Measurements from ENCODE around the gene SLC35F2. TPM values are rescaled to one million over a fixed set of nuclear protein-coding genes. Genes with fewer than 3 reads are reported as not detected.

The SLC35F2 gene
- total and polyA plus RNA-seq, 2 of the 8 experiments (the other 6 are each of a cell fraction or from before 2014, with no cell fraction given): 15.1 to 29.7 TPM

DNA sequence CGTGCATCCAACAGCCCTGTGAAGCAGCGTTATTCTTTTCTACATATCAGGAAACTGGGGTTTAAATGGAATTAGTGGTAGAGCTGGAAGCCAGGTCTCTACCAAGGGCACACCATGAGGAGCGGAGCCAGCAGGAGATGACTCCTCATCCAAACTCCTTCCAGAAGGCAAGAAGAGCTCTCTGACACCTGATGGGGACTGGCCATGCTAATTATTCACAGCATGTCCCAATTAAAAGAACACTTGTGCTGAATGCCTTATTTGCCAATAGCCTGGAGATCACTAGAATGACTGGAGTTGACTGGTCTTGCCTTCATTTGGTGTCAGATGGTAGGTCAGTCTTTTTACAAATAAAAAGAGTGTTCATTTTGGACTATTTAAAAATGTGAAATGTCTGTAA, 113.9 kb downstream of the SLC35F2 start:
- H3K27ac ChIP-seq (ENCODE audit: low read depth, low read length): no peak overlapping the region
- no peak overlapping the region for H4K5ac ChIP-seq (ENCODE audit: insufficient read length, low read depth, low read length)
- no peaks in the 10 kb centered on the region for H3K27me3 ChIP-seq (replicated peaks in 1 of 4; ENCODE audit: control insufficient read depth in 3 of 4, extremely low read depth in 1 of 4, insufficient read depth in 3 of 4, low read length in 3 of 4)
- FAIRE-seq: no peak
- H2BK20ac ChIP-seq (ENCODE audit: low read length): no peak overlapping the region
- H3K23me2 ChIP-seq (ENCODE audit: low read depth, low read length): no peaks in the 10 kb centered on the region; the same call in 1 of the 2 replicates
- no peak overlapping the region for H4K8ac ChIP-seq (ENCODE audit: extremely low read depth, insufficient read depth, low read length)
- H2BK15ac ChIP-seq (ENCODE audit: low read length): no peak overlapping the region
- no peak for DNase-seq (ENCODE audit: low read depth in 1 of 2, low spot score in 2 of 2)
- no peak overlapping the region for H3K23ac ChIP-seq (ENCODE audit: insufficient read length)
- no peak overlapping the region for H2AK5ac ChIP-seq (ENCODE audit: low read depth, low read length)
- no peak overlapping the region for H3K9ac ChIP-seq (replicated peaks in 1 of 4; ENCODE audit: extremely low read depth in 1 of 4, low read depth in 3 of 4, low read length in 3 of 4)
- no peak overlapping the region for H2BK12ac ChIP-seq (ENCODE audit: low read depth, low read length)
- no peak overlapping the region for H2BK120ac ChIP-seq (replicated peaks; ENCODE audit: low read depth, low read length)
- no peaks in the 10 kb centered on the region for H3K79me2 ChIP-seq (ENCODE audit: control insufficient read depth in 1 of 2, insufficient read depth in 2 of 2, low read length in 2 of 2)
- no peak overlapping the region for H3K56ac ChIP-seq (replicated peaks; ENCODE audit: insufficient read length, low read depth, low read length)
- H4K20me1 ChIP-seq (replicated peaks in 1 of 2; ENCODE audit: control insufficient read depth in 1 of 2, insufficient read depth in 2 of 2, low read length in 2 of 2): no peaks in the 10 kb centered on the region
- H2BK5ac ChIP-seq (ENCODE audit: low read depth, low read length): no peak overlapping the region
- no peak overlapping the region for H2AFZ ChIP-seq (ENCODE audit: low read length)
- H3K79me1 ChIP-seq (ENCODE audit: low read depth, low read length): no peaks in the 10 kb centered on the region
- no peak overlapping the region for H3K18ac ChIP-seq (ENCODE audit: extremely low read depth, low read length)
- no peak overlapping the region for H3K14ac ChIP-seq (ENCODE audit: insufficient read length)
- ChIA-PET POLR2A (ENCODE audit: partially characterized antibody) (no interaction called here), CTCF (ENCODE audit: partially characterized antibody) (interaction anchor here (0.6 to 8.0 kb wide), 7 partner anchors 11 to 54 kb away, joined by 3 to 88 read pairs (median 4); no protein-coding TSS in a partner anchor)
- H3K9me3 ChIP-seq (ENCODE audit: insufficient read depth in 2 of 2, low read depth in 1 of 2, low read length in 1 of 2): no peaks in the 10 kb centered on the region
- H3K4me2 ChIP-seq (ENCODE audit: insufficient read depth in 1 of 2, low read depth in 2 of 2, low read length in 2 of 2): no peak overlapping the region
- peaks cover 0 to under 1% (median 0%) of the 10 kb centered on the region in 4 experiments; a peak in 1 of 7 replicates for H3K4me1 ChIP-seq (replicated peaks in 1 of 4; ENCODE audit: control insufficient read depth in 3 of 4, insufficient read depth in 4 of 4, low read length in 3 of 4)
- no peaks in the 10 kb centered on the region for H3K36me3 ChIP-seq (ENCODE audit: control insufficient read depth in 2 of 4, insufficient read depth in 4 of 4, low read length in 3 of 4)
- H4K91ac ChIP-seq (replicated peaks; ENCODE audit: insufficient read length, low read length): no peak overlapping the region
- H3K4me3 ChIP-seq (ENCODE audit: extremely low read depth in 1 of 4, insufficient read depth in 2 of 4, low read depth in 3 of 4, low read length in 4 of 4): no peak overlapping the region
- WGBS, 2 experiments (ENCODE audit: extremely low coverage in 1 of 2, insufficient coverage in 1 of 2, insufficient read length in 1 of 2, insufficient replicate concordance in 2 of 2, low coverage in 1 of 2, low lambda C conversion rate in 2 of 2, missing lambda C conversion rate in 1 of 2): 90% methylated on average over 3 of the region's 3 CpGs; no CpG with 5 or more reads in 1 of the 2 experiments
- no peak overlapping the region for H3K4ac ChIP-seq (replicated peaks; ENCODE audit: insufficient read length, low read depth, low read length)
- TF ChIP-seq ASH2L (IDR thresholded peaks at IDR 0.05; ENCODE audit: low read length) (no peak), SP1 (IDR thresholded peaks at IDR 0.05; ENCODE audit: low read depth, low read length) (no peak), FOSL1 (IDR thresholded peaks at IDR 0.05; ENCODE audit: insufficient read depth, low read depth, low read length) (no peak), TAF1 (IDR thresholded peaks at IDR 0.05; ENCODE audit: low read depth, low read length) (no peak), EP300 (IDR thresholded peaks at IDR 0.05; ENCODE audit: borderline replicate concordance in 1 of 2, low read depth in 2 of 2, low read length in 2 of 2) (no peak), NANOG (IDR thresholded peaks at IDR 0.05; ENCODE audit: insufficient read depth, low read depth, low read length, poor library complexity, severe bottlenecking) (no peak), ZNF274 (IDR thresholded peaks at IDR 0.05; ENCODE audit: borderline replicate concordance, extremely low read depth, low read length) (no peak), YY1 (IDR thresholded peaks at IDR 0.05; ENCODE audit: low read depth, low read length) (no peak), PHF8 (conservative IDR thresholded peaks at IDR 0.05; ENCODE audit: low read depth, low read length) (no peak)
- TF ChIP-seq, protein P1, sequence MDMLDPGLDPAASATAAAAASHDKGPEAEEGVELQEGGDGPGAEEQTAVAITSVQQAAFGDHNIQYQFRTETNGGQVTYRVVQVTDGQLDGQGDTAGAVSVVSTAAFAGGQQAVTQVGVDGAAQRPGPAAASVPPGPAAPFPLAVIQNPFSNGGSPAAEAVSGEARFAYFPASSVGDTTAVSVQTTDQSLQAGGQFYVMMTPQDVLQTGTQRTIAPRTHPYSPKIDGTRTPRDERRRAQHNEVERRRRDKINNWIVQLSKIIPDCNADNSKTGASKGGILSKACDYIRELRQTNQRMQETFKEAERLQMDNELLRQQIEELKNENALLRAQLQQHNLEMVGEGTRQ (IDR thresholded peaks at IDR 0.05; ENCODE audit: low read length): no peak

All from H1 (cell line).